ENCODE data around the gene SERPINC1. TPM values are rescaled to one million over a fixed set of nuclear protein-coding genes. Genes with fewer than 3 reads are reported as not detected.

SERPINC1 gene
- total RNA-seq, 1 experiment from 2014 or later: 1.7 TPM

DNA sequence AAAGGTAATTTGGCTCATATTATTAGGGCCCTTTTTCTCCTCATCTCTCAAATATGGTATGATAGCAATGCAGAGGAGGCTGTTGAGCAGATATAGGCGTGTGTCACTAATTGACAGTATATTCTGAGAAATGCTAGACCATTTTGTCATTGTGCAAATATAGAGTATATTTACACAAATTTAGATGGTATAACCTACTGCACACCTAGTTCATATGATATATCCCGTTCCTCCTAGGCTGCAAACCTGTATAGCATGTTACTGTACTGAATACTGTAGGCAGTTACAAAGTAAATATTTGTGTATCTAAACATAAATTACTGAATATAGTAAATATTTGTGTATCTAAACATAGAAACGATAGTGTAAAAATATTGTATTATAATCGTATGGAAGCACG, 40.4 kb downstream of the SERPINC1 start:
- Histone ChIP-seq H3K36me3 (replicated peaks; ENCODE audit: control insufficient read depth, insufficient read depth, low read length) (peaks cover 3% of the 10 kb centered on the region; the same call in 1 of the 2 replicates), H3K4me3 (ENCODE audit: insufficient read depth, low read depth, low read length) (no peak overlapping the region), H3K27me3 (ENCODE audit: control insufficient read depth, insufficient read depth, low read length) (no peaks in the 10 kb centered on the region)
- DNase-seq: no peak

DNA sequence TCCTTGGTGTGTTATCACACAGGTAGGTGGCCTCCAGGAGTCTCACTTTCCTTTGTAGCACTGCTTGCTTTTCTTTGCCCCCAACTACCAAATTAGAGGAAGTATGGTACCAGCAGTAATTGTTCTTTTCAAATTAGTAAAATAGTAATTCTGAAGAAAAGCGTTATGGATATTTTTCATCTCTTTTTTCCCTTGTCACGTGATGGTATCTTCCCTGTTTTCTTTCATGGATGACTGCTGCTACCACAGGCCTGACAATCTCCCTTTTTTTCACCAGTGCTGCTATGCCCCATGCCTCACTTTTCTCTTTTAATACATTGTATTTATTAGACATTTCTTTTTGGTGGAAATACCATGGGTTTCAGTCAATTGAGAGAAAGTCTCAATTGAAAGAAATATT, 45.6 kb downstream of the SERPINC1 start:
- H3K27me3 ChIP-seq (ENCODE audit: control insufficient read depth, insufficient read depth, low read length): no peaks in the 10 kb centered on the region
- DNase-seq: no peak
- no peak overlapping the region for H3K4me3 ChIP-seq (ENCODE audit: insufficient read depth, low read depth, low read length)
- H3K36me3 ChIP-seq (replicated peaks; ENCODE audit: control insufficient read depth, insufficient read depth, low read length): peaks cover 10% of the 10 kb centered on the region

DNA sequence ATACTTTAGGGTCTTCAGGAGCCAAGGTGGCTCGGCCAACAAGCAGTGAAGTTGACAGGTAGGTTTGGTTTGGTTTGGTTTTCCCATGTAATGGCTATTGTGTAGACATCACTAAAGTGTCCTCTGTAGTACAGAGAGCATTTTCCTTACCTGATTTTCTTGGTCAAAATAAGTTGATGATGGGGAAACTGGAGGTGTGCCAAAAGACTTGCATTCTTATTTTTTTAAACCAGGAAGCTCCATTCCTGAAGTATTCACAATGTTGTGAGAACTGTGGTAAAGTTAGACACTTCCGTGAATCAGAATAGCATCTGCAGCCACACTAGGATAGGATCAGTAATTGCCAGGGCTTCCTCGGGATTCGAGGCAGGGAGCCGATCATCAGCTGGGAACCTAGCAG, 46.0 kb downstream of the SERPINC1 start:
- no peak for DNase-seq
- H3K4me3 ChIP-seq (ENCODE audit: insufficient read depth, low read depth, low read length): no peak overlapping the region
- H3K36me3 ChIP-seq (replicated peaks; ENCODE audit: control insufficient read depth, insufficient read depth, low read length): peaks cover 14% of the 10 kb centered on the region
- no peaks in the 10 kb centered on the region for H3K27me3 ChIP-seq (ENCODE audit: control insufficient read depth, insufficient read depth, low read length)

DNA sequence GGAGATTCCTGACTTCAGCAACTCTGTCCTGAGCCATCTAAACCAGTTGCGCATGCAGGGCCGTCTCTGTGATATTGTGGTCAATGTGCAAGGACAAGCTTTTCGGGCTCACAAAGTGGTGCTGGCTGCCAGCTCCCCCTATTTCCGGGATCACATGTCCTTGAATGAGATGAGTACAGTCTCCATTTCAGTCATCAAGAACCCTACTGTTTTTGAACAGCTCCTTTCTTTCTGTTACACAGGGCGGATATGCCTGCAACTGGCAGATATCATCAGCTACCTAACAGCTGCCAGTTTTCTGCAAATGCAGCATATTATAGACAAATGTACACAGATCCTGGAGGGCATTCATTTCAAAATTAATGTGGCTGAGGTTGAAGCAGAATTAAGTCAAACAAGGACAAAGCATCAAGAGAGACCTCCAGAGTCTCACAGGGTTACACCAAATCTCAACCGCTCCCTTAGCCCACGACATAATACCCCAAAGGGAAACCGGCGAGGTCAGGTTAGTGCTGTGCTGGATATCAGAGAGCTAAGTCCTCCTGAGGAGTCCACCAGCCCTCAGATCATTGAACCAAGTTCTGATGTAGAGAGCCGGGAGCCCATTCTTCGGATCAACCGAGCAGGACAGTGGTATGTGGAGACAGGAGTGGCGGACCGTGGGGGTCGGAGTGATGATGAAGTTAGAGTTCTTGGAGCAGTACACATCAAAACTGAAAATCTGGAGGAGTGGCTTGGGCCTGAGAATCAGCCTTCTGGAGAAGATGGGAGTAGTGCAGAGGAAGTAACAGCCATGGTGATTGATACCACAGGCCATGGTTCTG, 46.7 kb downstream of the SERPINC1 start:
- Histone ChIP-seq H3K36me3 (replicated peaks; ENCODE audit: control insufficient read depth, insufficient read depth, low read length) (peaks cover 19% of the 10 kb centered on the region), H3K27me3 (ENCODE audit: control insufficient read depth, insufficient read depth, low read length) (no peaks in the 10 kb centered on the region), H3K4me3 (ENCODE audit: insufficient read depth, low read depth, low read length) (no peak overlapping the region)
- DNase-seq: no peak

DNA sequence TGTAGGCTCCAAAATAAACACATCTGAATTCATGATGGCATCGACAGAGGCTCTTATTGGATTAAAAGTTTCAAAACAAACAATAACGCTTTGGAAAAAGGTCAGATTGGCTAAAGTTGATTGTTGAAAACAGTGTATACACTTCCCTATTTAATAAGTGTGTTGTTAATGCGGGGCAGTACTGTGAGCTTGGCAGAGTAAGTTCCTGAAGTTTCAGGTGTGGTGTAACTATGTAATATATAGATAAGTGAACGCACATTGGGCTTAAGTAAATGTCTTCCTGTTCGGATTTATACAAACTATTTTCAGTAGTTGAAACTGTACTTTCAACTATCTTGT, 48.1 kb downstream of the SERPINC1 start:
- DNase-seq: no peak
- Histone ChIP-seq H3K4me3 (ENCODE audit: insufficient read depth, low read depth, low read length) (peak overlapping the region; percentile 79), H3K27me3 (ENCODE audit: control insufficient read depth, insufficient read depth, low read length) (no peaks in the 10 kb centered on the region), H3K36me3 (replicated peaks; ENCODE audit: control insufficient read depth, insufficient read depth, low read length) (peaks cover 28% of the 10 kb centered on the region)

DNA sequence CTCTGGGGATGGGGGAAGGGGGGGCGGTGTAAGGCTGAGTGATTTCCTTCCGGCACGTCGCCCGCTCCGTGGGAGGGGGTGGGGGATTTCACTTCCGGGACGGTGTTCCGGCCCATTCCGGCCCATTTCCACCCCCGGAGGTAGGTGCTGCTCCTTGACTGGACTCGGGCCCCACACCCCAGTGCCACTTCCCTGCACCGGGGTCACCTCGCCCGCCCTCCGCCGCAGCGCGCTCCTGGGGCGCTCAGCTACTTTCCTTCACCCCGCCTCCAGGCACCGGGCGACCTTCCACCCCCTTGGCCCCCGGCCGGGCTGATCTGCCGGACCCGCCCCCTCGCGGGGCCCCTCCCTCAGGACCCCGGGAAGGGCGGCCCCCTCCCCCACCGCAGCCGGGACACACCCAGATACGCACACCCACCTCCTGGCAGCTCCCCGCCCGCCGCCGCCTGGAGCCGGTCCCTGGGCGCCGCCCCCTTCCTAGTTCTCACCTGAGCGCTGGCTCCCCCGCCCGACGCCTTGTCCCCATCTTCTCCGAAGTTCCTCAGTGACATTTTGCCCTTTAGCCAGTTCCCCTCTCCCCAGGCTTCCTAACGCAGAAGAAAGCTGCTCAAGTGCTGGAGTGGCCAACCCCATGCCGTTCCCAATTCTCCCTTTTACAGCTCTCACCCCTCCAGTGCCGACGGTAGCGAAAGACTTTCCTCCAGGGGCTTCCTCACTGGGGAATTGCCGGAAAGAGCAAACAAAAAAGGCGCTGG, 48.7 kb downstream of the SERPINC1 start, which contains the start of gene ZBTB37:
TSS of gene ZBTB37 (plus strand) at position 115 of the 755 bp plus-strand sequence. CDS start 1,846 bp downstream, outside the sequence.
- Histone ChIP-seq H3K27me3 (ENCODE audit: control insufficient read depth, insufficient read depth, low read length) (no peaks in the 10 kb centered on the region), H3K4me3 (ENCODE audit: insufficient read depth, low read depth, low read length) (peak within 1 kb of the TSS; percentile 97), H3K36me3 (replicated peaks; ENCODE audit: control insufficient read depth, insufficient read depth, low read length) (peaks cover 32% of the 10 kb centered on the region)
- DNase-seq: peak; percentile 98

DNA sequence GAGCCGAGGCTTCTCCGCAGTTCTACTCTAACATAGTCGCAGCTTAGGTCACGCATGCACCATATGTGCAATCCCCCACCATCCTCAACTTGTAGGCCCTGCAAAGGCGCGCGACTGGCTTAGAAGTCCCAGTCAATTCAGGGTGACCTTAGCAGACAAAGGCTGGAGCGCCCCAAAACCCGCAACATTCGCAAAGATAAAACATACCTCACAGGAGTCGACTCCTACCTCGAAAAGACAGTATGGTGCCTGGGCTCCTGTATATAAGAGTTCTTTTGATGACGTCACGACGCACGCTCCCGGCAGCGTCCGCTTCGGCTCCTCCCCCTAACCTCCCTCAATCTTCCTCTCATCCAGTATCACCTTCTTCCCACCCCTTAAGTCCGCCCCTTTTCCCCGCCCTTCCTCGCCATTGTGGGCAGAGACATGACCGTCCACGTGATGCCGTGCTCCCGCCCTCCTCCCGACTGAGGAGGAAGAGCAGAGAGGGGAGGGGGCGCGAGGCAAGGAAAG, 49.3 kb downstream of the SERPINC1 start, which contains the start of gene GAS5:
TSS of gene GAS5 (minus strand) at position 237 of the 513 bp plus-strand sequence.
- DNase-seq: peak; percentile 92
- H3K27me3 ChIP-seq (ENCODE audit: control insufficient read depth, insufficient read depth, low read length): no peaks in the 10 kb centered on the region
- peaks cover 32% of the 10 kb centered on the region for H3K36me3 ChIP-seq (replicated peaks; ENCODE audit: control insufficient read depth, insufficient read depth, low read length)
- peak within 1 kb of the TSS; percentile 97 for H3K4me3 ChIP-seq (ENCODE audit: insufficient read depth, low read depth, low read length)

DNA sequence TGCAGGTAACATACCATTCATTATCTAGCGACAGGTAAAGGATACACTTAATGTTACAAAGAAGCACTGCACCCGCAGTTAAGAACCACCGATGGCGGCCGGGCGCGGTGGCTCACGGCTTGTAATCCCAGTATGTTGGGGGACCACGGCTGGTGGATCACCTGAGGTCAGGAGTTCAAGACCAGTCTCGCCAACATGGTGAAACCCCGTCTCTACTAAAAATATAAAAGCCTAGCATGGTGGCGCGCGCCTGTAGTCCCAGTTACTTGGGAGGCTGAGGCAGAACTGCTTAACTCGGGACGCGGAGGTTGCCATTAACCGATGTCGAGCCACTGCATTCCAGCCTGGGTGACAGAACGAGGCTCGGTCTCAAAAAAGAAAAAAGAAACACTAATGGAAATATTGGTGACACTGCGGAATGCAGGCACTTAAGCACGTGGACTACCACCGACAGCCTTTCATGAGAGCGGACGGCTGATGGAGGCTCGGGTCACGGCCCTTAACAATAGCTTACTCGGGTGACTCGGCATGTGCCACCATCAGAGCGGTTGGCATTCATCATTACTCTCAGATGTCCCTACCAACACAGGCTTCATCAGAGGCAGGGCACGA, 49.9 kb downstream of the SERPINC1 start:
- H3K4me3 ChIP-seq (ENCODE audit: insufficient read depth, low read depth, low read length): peak overlapping the region; percentile 97
- H3K27me3 ChIP-seq (ENCODE audit: control insufficient read depth, insufficient read depth, low read length): no peaks in the 10 kb centered on the region
- DNase-seq: no peak
- peaks cover 32% of the 10 kb centered on the region for H3K36me3 ChIP-seq (replicated peaks; ENCODE audit: control insufficient read depth, insufficient read depth, low read length)

DNA sequence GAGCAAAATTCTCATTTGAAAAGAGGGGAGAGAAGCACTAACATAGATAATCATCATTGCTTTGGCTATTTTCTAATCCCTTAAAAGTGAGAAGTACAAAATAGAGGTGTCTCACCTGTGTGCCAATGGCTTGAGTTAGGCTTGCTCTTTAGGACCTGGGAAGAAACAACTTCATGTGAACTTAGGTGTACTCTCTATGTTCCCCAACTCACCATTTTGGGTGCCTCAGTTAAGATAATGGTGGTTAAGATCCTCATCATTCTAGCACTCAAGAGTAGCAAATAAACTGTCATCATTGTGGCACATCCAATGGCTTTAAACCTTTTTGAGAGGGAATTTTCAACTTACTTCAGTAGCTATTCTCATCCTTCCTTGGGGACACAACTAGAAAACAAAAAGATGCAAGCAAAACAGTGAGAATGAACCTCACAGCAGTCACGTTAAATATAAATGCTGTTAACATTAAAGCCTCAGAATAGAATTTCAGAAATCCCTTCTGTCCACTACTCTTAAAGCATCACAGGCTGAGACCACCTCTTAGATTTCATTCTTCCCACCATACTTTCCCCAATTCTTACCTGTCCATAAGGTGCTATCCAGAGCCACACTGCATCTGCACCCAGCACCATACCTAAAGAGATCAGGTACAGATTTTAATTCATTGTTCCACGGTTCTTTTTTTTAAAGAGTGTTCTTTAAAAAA, 50.6 kb downstream of the SERPINC1 start:
- Histone ChIP-seq H3K36me3 (replicated peaks; ENCODE audit: control insufficient read depth, insufficient read depth, low read length) (peaks cover 32% of the 10 kb centered on the region), H3K27me3 (ENCODE audit: control insufficient read depth, insufficient read depth, low read length) (no peaks in the 10 kb centered on the region)

DNA sequence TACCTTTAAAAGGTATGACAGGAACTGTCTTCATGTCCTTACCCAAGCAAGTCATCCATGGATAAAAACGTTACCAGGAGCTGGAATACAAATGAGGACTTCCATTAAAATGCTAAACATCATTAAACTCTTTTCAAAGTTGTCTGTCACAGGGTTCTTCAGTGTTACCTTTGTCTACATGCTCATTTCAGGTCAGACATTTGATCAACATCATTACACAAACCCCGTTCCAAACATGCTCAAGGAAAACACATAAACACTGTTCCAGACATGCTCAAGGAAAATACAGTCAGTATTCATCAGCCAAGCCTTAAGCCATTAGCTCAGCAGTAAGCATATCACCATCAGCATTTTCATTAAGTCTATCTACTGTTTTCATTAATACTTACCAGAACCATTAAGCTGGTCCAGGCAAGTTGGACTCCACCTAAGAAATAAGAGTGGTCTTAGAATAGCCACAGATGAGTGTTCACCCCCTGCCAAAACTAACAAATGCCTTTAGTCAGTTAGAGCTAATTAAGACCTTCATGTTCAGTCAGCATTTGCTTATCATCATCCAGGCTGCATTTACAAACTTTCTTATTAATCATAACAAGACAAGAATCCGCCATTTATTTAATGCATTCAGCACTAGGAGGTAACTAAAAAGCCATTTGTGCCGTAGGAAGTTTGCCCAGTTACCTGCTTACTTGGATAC, 51.5 kb downstream of the SERPINC1 start:
- Histone ChIP-seq H3K27me3 (ENCODE audit: control insufficient read depth, insufficient read depth, low read length) (no peaks in the 10 kb centered on the region), H3K4me3 (ENCODE audit: insufficient read depth, low read depth, low read length) (peak overlapping the region; percentile 97), H3K36me3 (replicated peaks; ENCODE audit: control insufficient read depth, insufficient read depth, low read length) (peaks cover 29% of the 10 kb centered on the region)
- DNase-seq: no peak

More for the DNA sequence above, 50.6 kb downstream of the SERPINC1 start:
- H3K4me3 ChIP-seq (ENCODE audit: insufficient read depth, low read depth, low read length): peak overlapping the region; percentile 97
- no peak for DNase-seq

DNA sequence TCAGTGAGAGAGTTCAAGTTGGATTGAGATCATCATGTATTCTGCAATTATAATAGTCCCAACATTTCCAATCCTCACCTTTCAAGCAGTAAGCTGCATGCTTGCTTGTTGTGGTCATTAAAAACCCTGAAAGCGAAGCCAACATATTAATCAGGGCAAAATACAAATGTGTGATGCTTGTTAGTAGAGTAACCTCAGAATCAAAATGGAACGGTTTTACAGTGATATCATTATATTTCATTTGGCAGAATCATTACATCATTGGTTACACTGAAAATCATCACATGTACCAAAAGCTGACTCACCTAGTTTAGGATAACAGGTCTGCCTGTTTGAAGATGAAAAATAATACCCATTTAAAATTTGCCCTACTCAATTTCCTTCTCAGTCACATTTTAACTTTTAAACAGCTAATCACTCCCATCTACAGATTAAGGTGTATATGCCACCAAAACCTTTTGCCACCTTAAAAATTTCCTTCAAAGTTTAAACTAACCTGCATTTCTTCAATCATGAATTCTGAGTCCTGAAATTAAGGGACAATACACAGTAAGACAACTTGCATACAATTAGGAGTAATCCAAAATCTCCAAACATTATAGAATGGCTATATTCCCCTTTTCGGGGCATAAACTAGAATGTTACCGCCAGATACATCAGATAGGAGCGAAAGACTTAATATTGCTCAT, 52.8 kb downstream of the SERPINC1 start:
- Histone ChIP-seq H3K4me3 (ENCODE audit: insufficient read depth, low read depth, low read length) (no peak overlapping the region), H3K27me3 (ENCODE audit: control insufficient read depth, insufficient read depth, low read length) (no peaks in the 10 kb centered on the region), H3K36me3 (replicated peaks; ENCODE audit: control insufficient read depth, insufficient read depth, low read length) (peaks cover 28% of the 10 kb centered on the region)
- DNase-seq: no peak

DNA sequence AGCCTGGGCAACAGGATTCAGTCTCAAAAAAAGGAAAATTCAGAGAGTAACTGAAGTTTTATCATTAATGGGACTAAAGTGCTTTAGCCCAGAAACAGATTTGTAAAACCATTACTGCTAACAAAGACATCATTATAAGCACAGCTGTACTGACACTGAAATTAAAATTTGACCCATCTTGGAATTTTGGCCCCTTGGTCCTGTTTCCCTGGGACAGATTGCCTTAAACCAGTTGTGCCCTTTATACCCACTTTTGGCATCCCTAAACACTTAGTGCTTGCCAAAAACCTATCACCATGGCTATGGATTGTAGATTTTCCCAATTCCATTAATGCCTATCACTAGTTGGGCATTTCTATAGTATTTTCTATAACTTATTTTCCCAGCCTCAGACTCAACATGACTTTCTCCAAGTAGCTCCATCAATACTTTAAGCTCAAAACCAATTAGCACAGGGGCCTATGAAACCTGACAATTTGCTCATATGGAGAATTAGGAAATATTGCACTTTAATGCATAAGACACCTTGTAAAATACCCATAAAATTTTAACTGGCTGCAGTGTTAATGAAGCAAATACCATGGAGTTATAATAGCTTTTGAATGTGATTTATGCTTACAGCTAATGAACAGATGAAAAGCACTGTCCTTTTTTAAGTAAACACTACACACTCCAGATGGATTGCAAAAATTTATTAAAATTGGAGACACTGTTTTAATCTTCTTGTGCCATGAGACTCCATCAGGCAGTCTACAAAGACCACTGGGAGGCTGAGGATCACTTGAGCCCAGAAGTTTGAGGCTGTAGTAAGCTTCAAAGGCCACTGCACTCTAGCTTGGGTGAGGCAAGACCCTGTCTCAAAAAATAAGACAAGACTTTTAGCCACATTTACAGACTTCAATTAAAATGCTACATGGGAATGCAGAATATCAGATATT, 53.6 kb downstream of the SERPINC1 start:
- no peaks in the 10 kb centered on the region for H3K27me3 ChIP-seq (ENCODE audit: control insufficient read depth, insufficient read depth, low read length)
- DNase-seq: no peak
- no peak overlapping the region for H3K4me3 ChIP-seq (ENCODE audit: insufficient read depth, low read depth, low read length)
- peaks cover 28% of the 10 kb centered on the region for H3K36me3 ChIP-seq (replicated peaks; ENCODE audit: control insufficient read depth, insufficient read depth, low read length)

Measured in H7 (cell line).